Osteoblast (primary cell): ENCODE measurements around the gene DTX2. TPM values are rescaled to one million over a fixed set of nuclear protein-coding genes. Genes with fewer than 3 reads are reported as not detected.
"Not testable (repeated sequence)": the region's sequence is repeated elsewhere in the genome, so short reads cannot be mapped to it uniquely, and the experiment has no call there.

Experiments
- DNase-seq: peaks from one replicate; pipeline ENCODE4 v3.0.0; 2011; ENCODE audit warnings: low spot score, mixed read lengths; ENCODE audit not compliant: insufficient read length; ENCODE audit errors: missing footprints
- H2AFZ ChIP-seq: 2 replicates; pipeline ENCODE4 v1.6.0; 2011; ENCODE audit warnings: mild to moderate bottlenecking, low read length
- H3K27ac ChIP-seq: 2 replicates; pipeline ENCODE4 v1.5.1; 2011; ENCODE audit warnings: mild to moderate bottlenecking, low read depth, low read length, moderate library complexity
- H3K27me3 ChIP-seq: 2 replicates; pipeline ENCODE4 v1.6.0; 2012; ENCODE audit warnings: mild to moderate bottlenecking, control low read depth, inconsistent platforms, low read length, moderate library complexity; ENCODE audit not compliant: insufficient read depth
- H3K36me3 ChIP-seq: 2 replicates; pipeline ENCODE4 v1.5.1; 2011; ENCODE audit warnings: mild to moderate bottlenecking, low read length, control low read depth, moderate library complexity; ENCODE audit not compliant: insufficient read depth
- H3K4me1 ChIP-seq: 2 replicates; pipeline ENCODE4 v1.5.1; 2011; ENCODE audit warnings: mild to moderate bottlenecking, low read length, control low read depth, moderate library complexity; ENCODE audit not compliant: insufficient read depth
- H3K4me2 ChIP-seq: 2 replicates; pipeline ENCODE4 v1.6.0; 2011; ENCODE audit warnings: mild to moderate bottlenecking, low read length; ENCODE audit not compliant: insufficient read depth
- H3K4me3 ChIP-seq: fragments of 200-600 bp; sonication (generic); 3 replicates; pipeline ENCODE4 v1.5.1; 2012; ENCODE audit warnings: mild to moderate bottlenecking, low read length, inconsistent platforms; ENCODE audit not compliant: insufficient read depth
- H3K79me2 ChIP-seq: 2 replicates; pipeline ENCODE4 v1.6.0; 2012; ENCODE audit warnings: mild to moderate bottlenecking, low read length, control low read depth, inconsistent platforms; ENCODE audit not compliant: insufficient read depth
- H3K9me3 ChIP-seq: 2 replicates; pipeline ENCODE4 v1.5.1; 2011; ENCODE audit warnings: low read depth, low read length, control low read depth
- H4K20me1 ChIP-seq: 2 replicates; pipeline ENCODE4 v1.6.0; 2012; ENCODE audit warnings: mild to moderate bottlenecking, low read length, control low read depth; ENCODE audit not compliant: insufficient read depth
- CTCF ChIP-seq: IDR thresholded peaks from 2 replicates; pipeline ENCODE4 v1.5.1; 2011; ENCODE audit warnings: mild to moderate bottlenecking, low read depth, low read length, moderate library complexity; ENCODE audit errors: extremely low read depth
- total RNA-seq: library from RNA; depleted of rRNA; stranded (reverse); fragments of >200 nt; gene quantifications from 2 replicates; pipeline ENCODE4 v1.2.3, GENCODE V29; 2012

Gene DTX2
- total RNA-seq, 1 donor: 14.5 TPM

- no peaks in the 10 kb centered on the region for H3K36me3 ChIP-seq
- no peak overlapping the region for H2AFZ ChIP-seq
- H4K20me1 ChIP-seq: no peaks in the 10 kb centered on the region
- H3K4me2 ChIP-seq: no peak overlapping the region
- no peaks in the 10 kb centered on the region for H3K4me1 ChIP-seq
- H3K9me3 ChIP-seq: no peaks in the 10 kb centered on the region
- no peaks in the 10 kb centered on the region for H3K27me3 ChIP-seq
- no peak for TF ChIP-seq CTCF
- no peaks in the 10 kb centered on the region for H3K79me2 ChIP-seq
- no peak overlapping the region for H3K27ac ChIP-seq
- DNase-seq: peak; percentile 60
- no peak overlapping the region for H3K4me3 ChIP-seq
Measured at GRCh38 chr7:76506081-76506440, 44.6 kb downstream of the DTX2 start.

- not testable (repeated sequence) for H3K4me3 ChIP-seq, H4K20me1 ChIP-seq, DNase-seq, H3K9me3 ChIP-seq, H3K27ac ChIP-seq, H3K4me2 ChIP-seq, H3K79me2 ChIP-seq, H3K4me1 ChIP-seq, H2AFZ ChIP-seq, H3K36me3 ChIP-seq, H3K27me3 ChIP-seq
Measured at GRCh38 chr7:76506643-76507042, 45.1 kb downstream of the DTX2 start.

GRCh38 chr7:76507723-76508406, 46.4 kb downstream of the DTX2 start:
- Histone ChIP-seq H2AFZ (no peak overlapping the region), H3K27me3 (no peaks in the 10 kb centered on the region), H3K79me2 (no peaks in the 10 kb centered on the region), H3K4me1 (no peaks in the 10 kb centered on the region), H3K27ac (no peak overlapping the region), H4K20me1 (no peaks in the 10 kb centered on the region), H3K9me3 (no peaks in the 10 kb centered on the region), H3K4me2 (no peak overlapping the region), H3K36me3 (no peaks in the 10 kb centered on the region), H3K4me3 (no peak overlapping the region)
- no peak for TF ChIP-seq CTCF
- no peak for DNase-seq

- Histone ChIP-seq H3K4me1 (no peaks in the 10 kb centered on the region), H3K36me3 (no peaks in the 10 kb centered on the region), H3K79me2 (no peaks in the 10 kb centered on the region), H3K27ac (no peak within 1 kb of the TSS), H3K27me3 (no peaks in the 10 kb centered on the region), H4K20me1 (no peaks in the 10 kb centered on the region), H3K4me3 (no peak within 1 kb of the TSS), H3K4me2 (no peak within 1 kb of the TSS), H3K9me3 (no peaks in the 10 kb centered on the region), H2AFZ (no peak within 1 kb of the TSS)
- TF ChIP-seq CTCF: no peak
- DNase-seq: peak; percentile 89
Measured at GRCh38 chr7:76509931-76510877, 48.7 kb downstream of the DTX2 start, which contains the start of gene UPK3B. Gene UPK3B (plus strand): TSS chr7:76510552. CDS start chr7:76510653, 101 bp downstream.

GRCh38 chr7:76511200-76511910, 49.8 kb downstream of the DTX2 start:
- not testable (repeated sequence) for H3K9me3 ChIP-seq, H4K20me1 ChIP-seq, H2AFZ ChIP-seq, H3K27ac ChIP-seq, H3K36me3 ChIP-seq, H3K79me2 ChIP-seq, H3K4me1 ChIP-seq, DNase-seq, H3K27me3 ChIP-seq, H3K4me3 ChIP-seq, H3K4me2 ChIP-seq
